Measurements from ENCODE around the gene BRPF3.

GRCh38 chr6:36268478-36269275 lies 72.1 kb downstream of the BRPF3 start:
- TF ChIP-seq POLR2A (IDR thresholded peaks at IDR 0.05) (no peak), CTCF (IDR thresholded peaks at IDR 0.05) (no peak)
